PC-9 (cell line): ENCODE data around the gene TMC2.
"Not testable (repeated sequence)": the region's sequence is repeated elsewhere in the genome, so short reads cannot be mapped to it uniquely, and the experiment has no call there.

ENCODE experiments used
- CTCF ChIP-seq: fragments of 200-600 bp; sonication (generic); conservative IDR thresholded peaks from 2 replicates; pipeline ENCODE4 v1.6.1; 2017; ENCODE audit warnings: mixed run types, antibody characterized with exemption, mild to moderate bottlenecking, moderate library complexity
- EZH2 ChIP-seq: fragments of 200-600 bp; sonication (generic); IDR thresholded peaks from 2 replicates; pipeline ENCODE4 v1.8.0; 2017; ENCODE audit warnings: antibody characterized with exemption, low read depth

GRCh38 chr20:2502808-2503384 lies 33.5 kb upstream of the TMC2 start:
- TF ChIP-seq CTCF, EZH2: not testable (repeated sequence)
